DND-41 (cell line): ENCODE data around the gene SGK1.

ENCODE experiments used
- EZH2 ChIP-seq: IDR thresholded peaks from 3 replicates; pipeline ENCODE4 v1.6.1; 2012; ENCODE audit warnings: borderline replicate concordance, low read depth, mild to moderate bottlenecking, moderate library complexity, low read length, inconsistent platforms; ENCODE audit not compliant: severe bottlenecking
- TF ChIP-seq, protein P1 (sequence below): IDR thresholded peaks from 2 replicates; pipeline ENCODE4 v1.5.1; 2012; ENCODE audit warnings: borderline replicate concordance, low read length, moderate library complexity, mild to moderate bottlenecking; ENCODE audit not compliant: poor library complexity, severe bottlenecking; ENCODE audit errors: extremely low read depth

- TF ChIP-seq, protein P1, sequence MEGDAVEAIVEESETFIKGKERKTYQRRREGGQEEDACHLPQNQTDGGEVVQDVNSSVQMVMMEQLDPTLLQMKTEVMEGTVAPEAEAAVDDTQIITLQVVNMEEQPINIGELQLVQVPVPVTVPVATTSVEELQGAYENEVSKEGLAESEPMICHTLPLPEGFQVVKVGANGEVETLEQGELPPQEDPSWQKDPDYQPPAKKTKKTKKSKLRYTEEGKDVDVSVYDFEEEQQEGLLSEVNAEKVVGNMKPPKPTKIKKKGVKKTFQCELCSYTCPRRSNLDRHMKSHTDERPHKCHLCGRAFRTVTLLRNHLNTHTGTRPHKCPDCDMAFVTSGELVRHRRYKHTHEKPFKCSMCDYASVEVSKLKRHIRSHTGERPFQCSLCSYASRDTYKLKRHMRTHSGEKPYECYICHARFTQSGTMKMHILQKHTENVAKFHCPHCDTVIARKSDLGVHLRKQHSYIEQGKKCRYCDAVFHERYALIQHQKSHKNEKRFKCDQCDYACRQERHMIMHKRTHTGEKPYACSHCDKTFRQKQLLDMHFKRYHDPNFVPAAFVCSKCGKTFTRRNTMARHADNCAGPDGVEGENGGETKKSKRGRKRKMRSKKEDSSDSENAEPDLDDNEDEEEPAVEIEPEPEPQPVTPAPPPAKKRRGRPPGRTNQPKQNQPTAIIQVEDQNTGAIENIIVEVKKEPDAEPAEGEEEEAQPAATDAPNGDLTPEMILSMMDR: no peak
- no peak for TF ChIP-seq EZH2
These were observed 77.1 kb downstream of the SGK1 start for GRCh38 chr6:134240665-134241431.
